Transverse colon (tissue), 4 donors: Measurements from ENCODE around the gene TNFRSF12A. TPM values are rescaled to one million over a fixed set of nuclear protein-coding genes. Genes with fewer than 3 reads are reported as not detected.
"Not testable (repeated sequence)": the region's sequence is repeated elsewhere in the genome, so short reads cannot be mapped to it uniquely, and the experiment has no call there.

Source experiments
- DNase-seq: peaks from one replicate; pipeline ENCODE4 v3.0.0-alpha.2; 2019
- H3K27ac ChIP-seq, 4 donors: fragments of 200-600 bp; sonication (generic); 2 replicates each; pipeline ENCODE4 v1.5.1; 2016 to 2018; ENCODE audit warnings: inconsistent platforms in 4 of 4
- H3K27me3 ChIP-seq: fragments of 200-600 bp; sonication (generic); 2 replicates; pipeline ENCODE4 v1.5.1; 2017; ENCODE audit warnings: inconsistent platforms
- H3K36me3 ChIP-seq, 4 donors: fragments of 200-600 bp; sonication (generic); 2 replicates each; pipeline ENCODE4 v1.5.1; 2017 to 2019; ENCODE audit warnings: inconsistent platforms in 4 of 4
- H3K4me1 ChIP-seq, 4 donors: fragments of 200-600 bp; sonication (generic); 2 replicates each; pipeline ENCODE4 v1.5.1; 2017 to 2020; ENCODE audit warnings: inconsistent platforms in 4 of 4
- H3K4me3 ChIP-seq, 4 donors: fragments of 200-600 bp; sonication (generic); 1 replicate in 1 of 4; 2 replicates in 3 of 4; pipeline versions ENCODE4 v1.5.1 to v1.6.1; 2017 to 2019; ENCODE audit warnings: inconsistent platforms in 4 of 4
- H3K9me3 ChIP-seq, 2 donors: fragments of 200-600 bp; sonication (generic); 2 replicates each; pipeline ENCODE4 v1.5.1; 2017 to 2019; ENCODE audit warnings: inconsistent platforms in 2 of 2
- CTCF ChIP-seq, 5 experiments: fragments of 200-600 bp in 3 of 5; fragments of 450-650 bp in 2 of 5; sonication (generic) in 3 of 5; IDR thresholded peaks; 1 replicate in 2 of 5; 2 replicates in 3 of 5; pipeline ENCODE4 v1.5.1; 2016 to 2017; ENCODE audit warnings: antibody characterized with exemption in 5 of 5, inconsistent platforms in 3 of 5, mild to moderate bottlenecking in 2 of 5, moderate library complexity in 1 of 5
- EP300 ChIP-seq: sonication (generic); formaldehyde crosslinking; IDR thresholded peaks from one replicate; pipeline ENCODE4 v1.6.1; 2017; ENCODE audit warnings: antibody characterized with exemption, low read depth
- POLR2A ChIP-seq: fragments of 450-650 bp; IDR thresholded peaks from one replicate; pipeline ENCODE4 v1.6.1; 2016; ENCODE audit warnings: antibody characterized with exemption, mild to moderate bottlenecking, moderate library complexity
- POLR2AphosphoS5 ChIP-seq, 3 donors: sonication (generic); formaldehyde crosslinking; IDR thresholded peaks; one replicate each; pipeline ENCODE4 v1.6.1; 2016; ENCODE audit warnings: antibody characterized with exemption in 3 of 3
- WGBS, 2 donors: methylation state at CpG; one replicate each; pipeline ENCODE4 v1.1.5; 2018; ENCODE audit warnings: low coverage in 1 of 2; 5-methylcytosine and 5-hydroxymethylcytosine counted together
- in situ Hi-C, 4 donors: fragments of 200-750 bp; cut with MboI; loops; one replicate each; pipeline versions ENCODE4 v1.15.0 to v1.15.1; 2017; ENCODE audit warnings: low sequenced_read_pairs in 3 of 4, low pct_ligation_motif_present in 1 of 4, low pct_unique_long_range_greater_than_20kb in 1 of 4
- intact Hi-C: fragments of 100-400 bp; cut with DNase I; formaldehyde crosslinking; loops from one replicate; pipeline ENCODE4 v1.15.1; 2023; ENCODE audit warnings: low total_unique reads
- total RNA-seq, 4 donors: library from RNA; depleted of rRNA; stranded (reverse); fragments of >200 nt; gene quantifications; one replicate each; pipeline ENCODE4 v1.1.0, GENCODE V29; 2016

The TNFRSF12A gene
- total RNA-seq, 4 donors from 2014 or later: 13.3 to 50.5 (median 19.9) TPM

- intact Hi-C loops: loop anchor here (10.0 kb wide), 1 partner anchor 113 kb away; no protein-coding TSS in a partner anchor
- Histone ChIP-seq H3K27me3 (peaks cover 45% of the 10 kb centered on the region), H3K27ac (no peak overlapping the region)
These were observed 31.3 kb downstream of the TNFRSF12A start for GRCh38 chr16:3051494-3051893.

GRCh38 chr16:3052571-3053329, 32.6 kb downstream of the TNFRSF12A start:
- H3K4me1 ChIP-seq, H3K27ac ChIP-seq, DNase-seq, in situ Hi-C loops, H3K36me3 ChIP-seq, H3K4me3 ChIP-seq, H3K9me3 ChIP-seq: not testable (repeated sequence)
- intact Hi-C loops: loop anchor here (10.0 kb wide), 1 partner anchor 112 kb away; no protein-coding TSS in a partner anchor
- 87 to 100% methylated on average over 2 to 11 of the region's 12 CpGs for WGBS, 2 donors
- H3K27me3 ChIP-seq: peaks cover 32% of the 10 kb centered on the region

More at GRCh38 chr16:3051494-3051893, 31.3 kb downstream of the TNFRSF12A start:
- in situ Hi-C loops: no loop called here
- Histone ChIP-seq H3K9me3 (no peaks in the 10 kb centered on the region), H3K4me3 (no peak overlapping the region), H3K36me3 (no peaks in the 10 kb centered on the region), H3K4me1 (peaks cover 0 to 6% (median 4%) of the 10 kb centered on the region in 4 donors)
- 60% methylated on average over 9 of the region's 9 CpGs; no CpG with 5 or more reads in 1 of the 2 donors for WGBS, 2 donors
- DNase-seq: no peak
- TF ChIP-seq CTCF (IDR thresholded peaks at IDR 0.05) (no peak), POLR2A (no peak), POLR2AphosphoS5 (IDR thresholded peaks at IDR 0.05) (no peak), EP300 (no peak)

- DNase-seq, H3K36me3 ChIP-seq, H3K9me3 ChIP-seq, in situ Hi-C loops, H3K4me1 ChIP-seq, H3K4me3 ChIP-seq, H3K27ac ChIP-seq: not testable (repeated sequence)
- WGBS, 2 donors: 88% methylated on average over 7 of the region's 13 CpGs; no CpG with 5 or more reads in 1 of the 2 donors
- intact Hi-C loops: loop anchor here (10.0 kb wide), 1 partner anchor 111 kb away; no protein-coding TSS in a partner anchor
- H3K27me3 ChIP-seq: peaks cover 26% of the 10 kb centered on the region
These were observed 33.2 kb downstream of the TNFRSF12A start for GRCh38 chr16:3053330-3053710.

GRCh38 chr16:3054965-3055733, 35.0 kb downstream of the TNFRSF12A start:
- DNase-seq: no peak
- H3K4me3 ChIP-seq: no peak overlapping the region
- WGBS, 2 donors: 81 to 93% methylated on average over 5 to 17 of the region's 17 CpGs
- H3K36me3 ChIP-seq: no peaks in the 10 kb centered on the region
- peaks cover 11 to 21% (median 17%) of the 10 kb centered on the region in 4 donors for H3K4me1 ChIP-seq
- H3K27me3 ChIP-seq: peaks cover 8% of the 10 kb centered on the region
- TF ChIP-seq POLR2AphosphoS5 (IDR thresholded peaks at IDR 0.05) (no peak), EP300 (no peak), CTCF (IDR thresholded peaks at IDR 0.05) (no peak), POLR2A (no peak)
- intact Hi-C loops (loop anchor here (5.0 to 10.0 kb wide), 2 partner anchors 72 to 110 kb away; no protein-coding TSS in a partner anchor), in situ Hi-C loops (no loop called here)
- no peaks in the 10 kb centered on the region for H3K9me3 ChIP-seq
- H3K27ac ChIP-seq: no peak overlapping the region

GRCh38 chr16:3055734-3056115, 35.6 kb downstream of the TNFRSF12A start:
- H3K27me3 ChIP-seq, in situ Hi-C loops, H3K27ac ChIP-seq, H3K36me3 ChIP-seq, DNase-seq, H3K4me3 ChIP-seq, H3K9me3 ChIP-seq: not testable (repeated sequence)
- WGBS, 2 donors: 85% methylated on average over 9 of the region's 9 CpGs; no CpG with 5 or more reads in 1 of the 2 donors
- intact Hi-C loops: loop anchor here (5.0 to 10.0 kb wide), 2 partner anchors 72 to 109 kb away; no protein-coding TSS in a partner anchor
- H3K4me1 ChIP-seq: peaks cover 11 to 21% (median 18%) of the 10 kb centered on the region in 4 donors
